Lung microvascular endothelial cell (primary cell): Measurements from ENCODE around the gene MRPL55. TPM values are rescaled to one million over a fixed set of nuclear protein-coding genes. Genes with fewer than 3 reads are reported as not detected.

Source experiments
- DNase-seq, 2 donors: peaks; one replicate each; pipeline versions ENCODE4 v3.0.0 to v3.0.0-alpha.2; 2010; ENCODE audit warnings: low read depth in 2 of 2
- total RNA-seq: library from RNA; depleted of rRNA; stranded (reverse); fragments of >200 nt; gene quantifications from 2 replicates; pipeline ENCODE4 v1.2.1, GENCODE V29; 2014

The MRPL55 gene
- total RNA-seq, 1 donor from 2014 or later = 47.4 TPM

GRCh38 chr1:228058172-228058948 lies 50.7 kb downstream of the MRPL55 start:
- no peak for DNase-seq

Other genes starting within 250 kb of the MRPL55 start
- gene WNT9A, start 161.4 kb downstream of the MRPL55 start, total RNA-seq = 0.87 and 0.99 TPM in 2 replicates
- gene WNT3A, start 102.3 kb downstream of the MRPL55 start, total RNA-seq = not detected in 2 replicates
- gene ARF1, start 26.6 kb downstream of the MRPL55 start, total RNA-seq = 205 and 292 TPM in 2 replicates
- 6.5 and 8.1 TPM in 2 replicates for gene C1orf35, start 6.0 kb downstream of the MRPL55 start, total RNA-seq
- gene GUK1, start 31.0 kb upstream of the MRPL55 start, total RNA-seq = 590 and 952 TPM in 2 replicates
- 6.5 and 18.3 TPM in 2 replicates for gene GJC2, start 40.6 kb upstream of the MRPL55 start, total RNA-seq
- gene IBA57, start 56.5 kb upstream of the MRPL55 start, total RNA-seq = 4.6 and 8.9 TPM in 2 replicates
- 2.2 and 9.5 TPM in 2 replicates for gene OBSCN, start 98.7 kb upstream of the MRPL55 start, total RNA-seq